Activated CD8-positive, alpha-beta T cell treated with anti-CD3 and anti-CD28 coated beads for 36 hours (primary cell): ENCODE results near the gene FZD8. TPM values are rescaled to one million over a fixed set of nuclear protein-coding genes. Genes with fewer than 3 reads are reported as not detected.

Experiments
- total RNA-seq, 2 experiments: library from RNA; stranded (reverse); gene quantifications; one replicate each; pipeline ENCODE4 v1.2.3, GENCODE V29; 2021

Gene FZD8
- total RNA-seq, 2 experiments from 2014 or later = 0.14 to 0.22 TPM

Other genes with a start within 250 kb of the FZD8 start
- gene GJD4, start 37.0 kb downstream of the FZD8 start, total RNA-seq = not detected